GM18499 (cell line): ENCODE measurements around the gene ERFE.
"Not testable (repeated sequence)": the region's sequence is repeated elsewhere in the genome, so short reads cannot be mapped to it uniquely, and the experiment has no call there.

Experiments
- ATAC-seq: cut with Tn5 transposase; IDR thresholded peaks from one replicate; pipeline ENCODE4 v1.9.1; 2021; ENCODE audit warnings: moderate number of reproducible peaks; ENCODE audit not compliant: insufficient read depth, unreplicated experiment

ERFE gene

GRCh38 chr2:238158509-238159070, at the start of gene ERFE:
Gene ERFE, plus strand, starts transcription at chr2:238158970. Its CDS starts 38 bp downstream, at chr2:238159008.
- ATAC-seq: no peak

GRCh38 chr2:238113611-238114010, 45.2 kb upstream of the ERFE start:
- ATAC-seq: no peak

GRCh38 chr2:238114331-238114841, 44.4 kb upstream of the ERFE start:
- no peak for ATAC-seq

- no peak for ATAC-seq
Observed at GRCh38 chr2:238114851-238115660, 43.7 kb upstream of the ERFE start.

- not testable (repeated sequence) for ATAC-seq
Observed at GRCh38 chr2:238115709-238116108, 43.1 kb upstream of the ERFE start.

- no peak for ATAC-seq
Observed at GRCh38 chr2:238116298-238117198, 42.2 kb upstream of the ERFE start.

GRCh38 chr2:238117199-238118154, 41.3 kb upstream of the ERFE start:
- ATAC-seq: no peak

GRCh38 chr2:238119756-238120462, 38.9 kb upstream of the ERFE start:
- ATAC-seq: no peak

GRCh38 chr2:238120463-238121298, 38.1 kb upstream of the ERFE start:
- no peak for ATAC-seq

- no peak for ATAC-seq
Observed at GRCh38 chr2:238121511-238122286, 37.1 kb upstream of the ERFE start.

- no peak for ATAC-seq
Observed at GRCh38 chr2:238122287-238123217, 36.2 kb upstream of the ERFE start.

- no peak for ATAC-seq
Observed at GRCh38 chr2:238123218-238123971, 35.4 kb upstream of the ERFE start.

GRCh38 chr2:238123991-238124470, 34.7 kb upstream of the ERFE start:
- no peak for ATAC-seq

GRCh38 chr2:238124488-238125126, 34.2 kb upstream of the ERFE start:
- no peak for ATAC-seq
